H1 (cell line): ENCODE results near the gene OR52N5. TPM values are rescaled to one million over a fixed set of nuclear protein-coding genes. Genes with fewer than 3 reads are reported as not detected.
A peak's percentile ranks its signal among the peaks of the same experiment; 100 is the strongest.

Experiments
- CTCF ChIA-PET: fragments of 300-600 bp; sonication (Branson Sonifier 250); formaldehyde crosslinking; loops from one replicate; lab custom pipeline; 2021; ENCODE audit not compliant: partially characterized antibody; lab: Charles Lee
- POLR2A ChIA-PET: fragments of 300-600 bp; sonication (Branson Sonifier 250); formaldehyde crosslinking; loops from one replicate; lab custom pipeline; 2021; ENCODE audit warnings: inconsistent platforms; ENCODE audit not compliant: partially characterized antibody; lab: Charles Lee
- DNase-seq, 2 experiments: peaks; one replicate each; pipeline versions ENCODE4 v3.0.0 to v3.0.0-alpha.2; 2010 to 2022; ENCODE audit warnings: low spot score in 2 of 2, low read depth in 1 of 2, mixed read lengths in 1 of 2
- FAIRE-seq: peaks from 2 replicates; lab custom pipeline; 2011; peaks lifted over from hg19 to GRCh38; lab: Jason Lieb, UNC
- H2AFZ ChIP-seq: 2 replicates; pipeline ENCODE4 v1.8.1; 2012; ENCODE audit warnings: low read length, inconsistent platforms
- H2AK5ac ChIP-seq: 2 replicates; pipeline ENCODE4 v1.6.1; 2013; ENCODE audit warnings: low read depth, low read length
- H2BK120ac ChIP-seq: replicated peaks from 2 replicates; pipeline ENCODE3; 2013; ENCODE audit warnings: low read depth, low read length, inconsistent platforms
- H2BK12ac ChIP-seq: 2 replicates; pipeline ENCODE4 v1.6.1; 2013; ENCODE audit warnings: low read depth, low read length
- H2BK15ac ChIP-seq: 2 replicates; pipeline ENCODE4 v1.6.1; 2013; ENCODE audit warnings: low read length
- H2BK20ac ChIP-seq: 2 replicates; pipeline ENCODE4 v1.6.1; 2013; ENCODE audit warnings: low read length
- H2BK5ac ChIP-seq: 2 replicates; pipeline ENCODE4 v1.6.1; 2013; ENCODE audit warnings: low read depth, low read length
- H3K14ac ChIP-seq: 2 replicates; pipeline ENCODE4 v1.6.1; 2013; ENCODE audit warnings: inconsistent platforms; ENCODE audit not compliant: insufficient read length
- H3K18ac ChIP-seq: 2 replicates; pipeline ENCODE4 v1.6.1; 2013; ENCODE audit warnings: low read length; ENCODE audit errors: extremely low read depth
- H3K23ac ChIP-seq: 2 replicates; pipeline ENCODE4 v1.6.1; 2013; ENCODE audit warnings: inconsistent platforms; ENCODE audit not compliant: insufficient read length
- H3K23me2 ChIP-seq: 2 replicates; pipeline ENCODE4 v1.6.1; 2013; ENCODE audit warnings: low read depth, low read length
- H3K27ac ChIP-seq: 2 replicates; pipeline ENCODE4 v1.6.1; 2011; ENCODE audit warnings: low read depth, low read length, inconsistent platforms
- H3K27me3 ChIP-seq, 4 experiments: replicated peaks in 1 of 4; 1 replicate in 1 of 4; 2 replicates in 3 of 4; pipeline versions ENCODE4 v1.6.1 to v1.8.1; 2011 to 2013; ENCODE audit warnings: low read length in 3 of 4, mild to moderate bottlenecking in 3 of 4, inconsistent platforms in 2 of 4, mixed read lengths in 2 of 4, moderate library complexity in 1 of 4; ENCODE audit not compliant: control insufficient read depth in 3 of 4, insufficient read depth in 3 of 4; ENCODE audit errors: extremely low read depth in 1 of 4
- H3K36me3 ChIP-seq, 4 experiments: 2 replicates each; pipeline versions ENCODE4 v1.6.1 to v1.8.1; 2011 to 2013; ENCODE audit warnings: mild to moderate bottlenecking in 4 of 4, low read length in 3 of 4, moderate library complexity in 2 of 4, control low read depth in 1 of 4, inconsistent platforms in 1 of 4; ENCODE audit not compliant: insufficient read depth in 4 of 4, control insufficient read depth in 2 of 4
- H3K4ac ChIP-seq: replicated peaks from 2 replicates; pipeline ENCODE3; 2013; ENCODE audit warnings: low read length, low read depth, mixed read lengths, inconsistent platforms; ENCODE audit not compliant: insufficient read length
- H3K4me1 ChIP-seq, 4 experiments: replicated peaks in 1 of 4; 1 replicate in 1 of 4; 2 replicates in 3 of 4; pipeline versions ENCODE4 v1.6.1 to v1.8.1; 2011 to 2013; ENCODE audit warnings: low read length in 3 of 4, inconsistent platforms in 2 of 4, mixed read lengths in 1 of 4; ENCODE audit not compliant: insufficient read depth in 4 of 4, control insufficient read depth in 3 of 4
- H3K4me2 ChIP-seq, 2 experiments: 2 replicates each; pipeline versions ENCODE4 v1.6.1 to v1.8.1; 2011 to 2013; ENCODE audit warnings: low read depth in 2 of 2, low read length in 2 of 2, control low read depth in 1 of 2, inconsistent platforms in 1 of 2, mild to moderate bottlenecking in 1 of 2; ENCODE audit not compliant: insufficient read depth in 1 of 2
- H3K4me3 ChIP-seq, 4 experiments: fragments of 200-600, 300-600 bp in 1 of 4; sonication (generic), shearing (Covaris generic), sonication (Bioruptor Twin) in 1 of 4; 2 replicates each; pipeline versions ENCODE4 v1.5.1 to v1.8.1; 2011 to 2016; ENCODE audit warnings: low read length in 4 of 4, low read depth in 3 of 4, control low read depth in 2 of 4, inconsistent platforms in 2 of 4, mild to moderate bottlenecking in 2 of 4, mixed read lengths in 1 of 4, moderate library complexity in 1 of 4; ENCODE audit not compliant: insufficient read depth in 2 of 4; ENCODE audit errors: extremely low read depth in 1 of 4
- H3K56ac ChIP-seq: replicated peaks from 2 replicates; pipeline ENCODE3; 2013; ENCODE audit warnings: low read depth, mild to moderate bottlenecking, mixed read lengths, low read length, inconsistent platforms; ENCODE audit not compliant: insufficient read length
- H3K79me1 ChIP-seq: 2 replicates; pipeline ENCODE4 v1.6.1; 2013; ENCODE audit warnings: low read depth, low read length, control low read depth
- H3K79me2 ChIP-seq, 2 experiments: 2 replicates each; pipeline versions ENCODE4 v1.6.1 to v1.8.1; 2012 to 2013; ENCODE audit warnings: low read length in 2 of 2, mild to moderate bottlenecking in 2 of 2, inconsistent platforms in 1 of 2; ENCODE audit not compliant: insufficient read depth in 2 of 2, control insufficient read depth in 1 of 2
- H3K9ac ChIP-seq, 4 experiments: replicated peaks in 1 of 4; 1 replicate in 1 of 4; 2 replicates in 3 of 4; pipeline versions ENCODE4 v1.6.1 to v1.8.1; 2011 to 2013; ENCODE audit warnings: low read depth in 3 of 4, low read length in 3 of 4, control low read depth in 2 of 4, mild to moderate bottlenecking in 2 of 4, moderate library complexity in 2 of 4, inconsistent platforms in 1 of 4; ENCODE audit errors: extremely low read depth in 1 of 4
- H3K9me3 ChIP-seq, 2 experiments: 2 replicates each; pipeline versions ENCODE4 v1.6.1 to v1.8.1; 2012 to 2013; ENCODE audit warnings: mild to moderate bottlenecking in 2 of 2, moderate library complexity in 2 of 2, control low read depth in 1 of 2, inconsistent platforms in 1 of 2, low read depth in 1 of 2, low read length in 1 of 2, mixed read lengths in 1 of 2; ENCODE audit not compliant: insufficient read depth in 2 of 2
- H4K20me1 ChIP-seq, 2 experiments: replicated peaks in 1 of 2; 2 replicates each; pipeline versions ENCODE3 to v1.8.1; 2011 to 2013; ENCODE audit warnings: inconsistent platforms in 2 of 2, low read length in 2 of 2, mild to moderate bottlenecking in 1 of 2; ENCODE audit not compliant: insufficient read depth in 2 of 2, control insufficient read depth in 1 of 2
- H4K5ac ChIP-seq: 2 replicates; pipeline ENCODE4 v1.6.1; 2013; ENCODE audit warnings: low read length, low read depth, mixed read lengths, inconsistent platforms; ENCODE audit not compliant: insufficient read length
- H4K8ac ChIP-seq: 2 replicates; pipeline ENCODE4 v1.8.0; 2013; ENCODE audit warnings: mild to moderate bottlenecking, moderate library complexity, low read length, inconsistent platforms; ENCODE audit not compliant: insufficient read depth; ENCODE audit errors: extremely low read depth
- H4K91ac ChIP-seq: replicated peaks from 2 replicates; pipeline ENCODE3; 2013; ENCODE audit warnings: low read length, mixed read lengths, inconsistent platforms; ENCODE audit not compliant: insufficient read length
- BCL11A ChIP-seq, 2 experiments: IDR thresholded peaks; one replicate each; pipeline ENCODE4 v1.6.1; 2011; ENCODE audit warnings: low read depth in 2 of 2, low read length in 2 of 2, mild to moderate bottlenecking in 2 of 2
- CREB1 ChIP-seq: IDR thresholded peaks from 2 replicates; pipeline ENCODE4 v1.6.1; 2012; ENCODE audit warnings: inconsistent platforms
- GABPA ChIP-seq: IDR thresholded peaks from 2 replicates; pipeline ENCODE4 v1.6.1; 2011; ENCODE audit warnings: mild to moderate bottlenecking, low read length, moderate library complexity, borderline replicate concordance; ENCODE audit not compliant: insufficient read depth
- HDAC6 ChIP-seq: IDR thresholded peaks from one replicate; pipeline ENCODE4 v1.7.1; 2012; ENCODE audit warnings: low read depth, mild to moderate bottlenecking, inconsistent platforms, low read length, moderate library complexity
- POLR2AphosphoS5 ChIP-seq: IDR thresholded peaks from 2 replicates; pipeline ENCODE4 v1.6.1; 2011; ENCODE audit warnings: low read depth, low read length
- RBBP5 ChIP-seq: IDR thresholded peaks from 2 replicates; pipeline ENCODE4 v1.7.1; 2012; ENCODE audit warnings: low read depth, mild to moderate bottlenecking, inconsistent platforms, low read length, moderate library complexity, borderline replicate concordance
- SIX5 ChIP-seq: IDR thresholded peaks from 2 replicates; pipeline ENCODE4 v1.6.1; 2011; ENCODE audit warnings: mild to moderate bottlenecking, low read depth, low read length
- SUZ12 ChIP-seq: fragments of 200-600 bp; sonication (generic); IDR thresholded peaks from 2 replicates; pipeline ENCODE4 v1.6.1; 2012; ENCODE audit warnings: mild to moderate bottlenecking, inconsistent platforms, low read length, moderate library complexity, mixed read lengths
- TBP ChIP-seq: IDR thresholded peaks from 2 replicates; pipeline ENCODE4 v1.6.1; 2011; ENCODE audit warnings: low read depth, low read length, improper control_type of control experiment
- WGBS, 2 experiments: shearing (Covaris generic) in 1 of 2; methylation state at CpG; one replicate each; pipeline versions ENCODE4 v1.1.6 to v1.1.7; 2013 to 2015; ENCODE audit warnings: low lambda C conversion rate in 2 of 2, mixed read lengths in 2 of 2, inconsistent platforms in 1 of 2, low coverage in 1 of 2, missing lambda C conversion rate in 1 of 2; ENCODE audit not compliant: insufficient replicate concordance in 2 of 2, insufficient coverage in 1 of 2, insufficient read length in 1 of 2; ENCODE audit errors: extremely low coverage in 1 of 2, missing lambda C conversion rate in 1 of 2; 5-methylcytosine and 5-hydroxymethylcytosine counted together
- polyA plus RNA-seq, 7 experiments: library from polyadenylated mRNA; depleted of rRNA in 3 of 7; stranded (reverse) in 5 of 7; unstranded in 2 of 7; fragments of >200 nt in 5 of 7; fragments of 200-250 nt in 2 of 7; gene quantifications; 1 replicate in 5 of 7; 2 replicates in 1 of 7; 4 replicates in 1 of 7; pipeline versions ENCODE4 v1.2.1 to v1.2.3, GENCODE V29; 2011 to 2013; ENCODE audit warnings: missing spikeins in 2 of 7, mixed read lengths in 2 of 7
- total RNA-seq: library from RNA; stranded (reverse); fragmentation: NEBNext Ultra II Directional; extraction: Animal tissue kit (Norgen Biotek cat#: 25700); gene quantifications from 2 replicates; pipeline ENCODE4 v1.2.1, GENCODE V29; 2021
- TF ChIP-seq, protein P1 (sequence below): IDR thresholded peaks from 2 replicates; pipeline ENCODE4 v1.6.1; 2012; ENCODE audit warnings: inconsistent platforms
- TF ChIP-seq, protein P2 (sequence below): IDR thresholded peaks from 2 replicates; pipeline ENCODE4 v1.6.1; 2011; ENCODE audit warnings: low read length, improper control_type of control experiment

Gene OR52N5
- total and polyA plus RNA-seq, 2 of the 8 experiments (the other 6 are each of a cell fraction or from before 2014, with no cell fraction given) = 0.12 TPM; not detected in 1

DNA sequence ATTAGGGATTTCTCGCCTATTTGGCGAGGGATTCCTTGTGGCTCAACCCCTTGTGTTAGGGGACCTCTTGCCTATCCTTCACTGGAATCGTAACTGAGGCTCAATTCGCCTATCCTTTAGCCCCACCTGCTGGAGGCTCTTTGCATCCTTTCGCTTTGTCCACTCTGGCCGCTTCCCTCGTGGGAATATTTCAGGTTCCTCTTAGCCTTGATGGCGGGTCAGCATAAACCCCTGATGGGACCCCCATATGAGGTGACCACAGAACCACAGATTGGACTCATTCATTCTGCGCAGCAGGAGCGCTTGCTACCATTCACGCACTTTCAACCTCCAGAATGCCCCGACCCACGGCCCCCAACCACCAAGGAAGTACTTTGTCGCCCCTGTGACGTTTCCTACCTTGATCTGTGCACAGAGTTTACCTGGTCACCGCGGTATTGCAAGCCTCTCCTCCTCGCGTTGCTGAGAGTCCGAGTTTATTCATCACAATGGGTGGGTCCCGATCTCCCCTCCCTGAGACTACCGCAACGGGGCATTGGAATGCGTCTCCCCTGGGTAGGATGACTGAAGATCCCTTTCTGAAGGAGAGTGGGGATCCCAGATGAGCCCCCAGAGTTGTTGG lies 25.5 kb upstream of the OR52N5 start, which contains the start of gene OR52N2:
Gene OR52N2 (plus strand): TSS at position 425 of the 622 bp plus-strand sequence. CDS start 11,412 bp downstream, outside the sequence.
- no peaks in the 10 kb centered on the region for H3K36me3 ChIP-seq
- no peak within 1 kb of the TSS for H3K14ac ChIP-seq
- peaks cover 0 to 7% (median 1%) of the 10 kb centered on the region in 4 experiments; a peak in 2 of 7 replicates for H3K4me1 ChIP-seq
- H2BK20ac ChIP-seq = no peak within 1 kb of the TSS
- H4K8ac ChIP-seq = peak within 1 kb of the TSS; percentile 16; the same call in 1 of the 2 replicates
- no peak within 1 kb of the TSS for H3K56ac ChIP-seq
- H4K20me1 ChIP-seq = no peaks in the 10 kb centered on the region
- H2BK12ac ChIP-seq = peak within 1 kb of the TSS; percentile 83; the same call in 1 of the 2 replicates
- H3K23me2 ChIP-seq = peaks cover 5% of the 10 kb centered on the region; the same call in 1 of the 2 replicates
- peak within 1 kb of the TSS; percentile 18; the same call in 1 of the 2 replicates for H2BK5ac ChIP-seq
- H3K4me2 ChIP-seq = peak within 1 kb of the TSS; percentile 75 to 83
- no peak within 1 kb of the TSS for H4K91ac ChIP-seq
- DNase-seq (peak in 1 of 2 experiments; percentile 85), FAIRE-seq (peak; percentile 97)
- no peak within 1 kb of the TSS for H2BK15ac ChIP-seq
- H2BK120ac ChIP-seq = no peak within 1 kb of the TSS
- ChIA-PET CTCF (interaction anchor here (0.7 to 1.7 kb wide), 7 partner anchors 13 to 342 kb away, joined by 3 to 7 read pairs (median 4); no protein-coding TSS in a partner anchor), POLR2A (no interaction called here)
- no peaks in the 10 kb centered on the region for H3K9me3 ChIP-seq
- H3K23ac ChIP-seq = no peak within 1 kb of the TSS
- WGBS, 2 experiments = 4% methylated on average over 24 of the region's 24 CpGs; no CpG with 5 or more reads in 1 of the 2 experiments
- peak within 1 kb of the TSS; percentile 53 to 76 (median 73); a peak in 7 of 8 replicates for H3K4me3 ChIP-seq
- peak within 1 kb of the TSS; percentile 10; the same call in 1 of the 2 replicates for H3K18ac ChIP-seq
- no peaks in the 10 kb centered on the region for H3K79me1 ChIP-seq
- H2AFZ ChIP-seq = peak within 1 kb of the TSS; percentile 98
- H3K79me2 ChIP-seq = no peaks in the 10 kb centered on the region
- peak within 1 kb of the TSS in 3 of 4 experiments; percentile 54 to 64 (median 58); a peak in 6 of 7 replicates for H3K9ac ChIP-seq
- H3K27me3 ChIP-seq = no peaks in the 10 kb centered on the region
- no peak within 1 kb of the TSS for H4K5ac ChIP-seq
- no peak within 1 kb of the TSS for H3K4ac ChIP-seq
- H2AK5ac ChIP-seq = no peak within 1 kb of the TSS
- H3K27ac ChIP-seq = no peak within 1 kb of the TSS
- no peak for TF ChIP-seq POLR2AphosphoS5
- no peak for TF ChIP-seq SIX5
- TF ChIP-seq BCL11A (IDR thresholded peaks at IDR 0.05; ENCODE audit: low read depth in 2 of 2, low read length in 2 of 2) = no peak
- TF ChIP-seq, protein P1, sequence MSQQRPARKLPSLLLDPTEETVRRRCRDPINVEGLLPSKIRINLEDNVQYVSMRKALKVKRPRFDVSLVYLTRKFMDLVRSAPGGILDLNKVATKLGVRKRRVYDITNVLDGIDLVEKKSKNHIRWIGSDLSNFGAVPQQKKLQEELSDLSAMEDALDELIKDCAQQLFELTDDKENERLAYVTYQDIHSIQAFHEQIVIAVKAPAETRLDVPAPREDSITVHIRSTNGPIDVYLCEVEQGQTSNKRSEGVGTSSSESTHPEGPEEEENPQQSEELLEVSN = no peak
- TF ChIP-seq TBP = no peak
- TF ChIP-seq CREB1 = peak; percentile 82
- TF ChIP-seq HDAC6 = no peak
- TF ChIP-seq GABPA = no peak
- no peak for TF ChIP-seq RBBP5
- TF ChIP-seq, protein P2, sequence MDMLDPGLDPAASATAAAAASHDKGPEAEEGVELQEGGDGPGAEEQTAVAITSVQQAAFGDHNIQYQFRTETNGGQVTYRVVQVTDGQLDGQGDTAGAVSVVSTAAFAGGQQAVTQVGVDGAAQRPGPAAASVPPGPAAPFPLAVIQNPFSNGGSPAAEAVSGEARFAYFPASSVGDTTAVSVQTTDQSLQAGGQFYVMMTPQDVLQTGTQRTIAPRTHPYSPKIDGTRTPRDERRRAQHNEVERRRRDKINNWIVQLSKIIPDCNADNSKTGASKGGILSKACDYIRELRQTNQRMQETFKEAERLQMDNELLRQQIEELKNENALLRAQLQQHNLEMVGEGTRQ = no peak
- TF ChIP-seq SUZ12 = no peak
